ENCODE data around the gene RBPJL. TPM values are rescaled to one million over a fixed set of nuclear protein-coding genes. Genes with fewer than 3 reads are reported as not detected.

RBPJL gene
- total and polyA plus RNA-seq, 2 of the 13 experiments (the other 11 are each of a cell fraction or from before 2014, with no cell fraction given), result not detected

DNA sequence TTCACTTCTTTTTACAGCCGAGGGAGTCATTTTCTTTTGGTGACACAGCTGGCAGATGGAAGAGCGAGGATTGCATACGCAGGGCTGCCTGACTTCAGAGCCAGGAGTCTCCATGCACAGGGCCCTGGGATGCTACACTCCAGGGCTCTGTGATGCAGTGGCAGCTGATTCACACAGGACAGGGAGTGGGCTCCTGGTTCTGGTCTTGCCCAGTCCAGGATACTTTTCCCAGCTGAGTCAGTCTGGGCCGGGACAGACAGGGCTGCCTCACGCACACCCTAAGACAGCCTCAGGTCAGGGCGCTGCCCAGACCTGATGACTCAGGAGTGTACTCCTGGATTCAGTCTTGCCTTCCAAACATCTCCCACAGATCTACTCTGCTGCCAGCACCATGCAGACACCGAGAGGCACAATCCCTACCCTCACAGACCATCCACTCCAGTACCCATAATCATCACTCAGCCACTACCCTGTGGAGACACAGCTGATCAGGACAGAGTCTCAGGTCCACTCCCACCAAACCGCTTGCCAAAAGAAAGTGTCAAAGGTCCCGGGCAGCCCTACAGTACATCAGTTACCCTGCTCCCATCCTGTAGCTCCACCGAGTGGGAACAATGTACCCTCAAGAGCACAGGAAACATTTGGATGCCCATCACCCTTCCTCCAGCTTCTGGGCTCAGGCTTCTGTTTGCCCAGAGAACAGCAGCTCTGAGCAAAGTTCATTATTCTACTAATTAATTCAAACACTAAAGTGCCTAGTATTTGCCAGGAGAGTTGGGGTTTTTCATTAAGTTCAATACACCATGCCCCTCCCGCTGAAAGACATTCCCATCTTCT lies 30.1 kb downstream of the RBPJL start (continued):
- TF ChIP-seq SOX13 (IDR thresholded peaks at IDR 0.05) (peak; percentile 42; the same call in 1 of the 2 replicates), SOX13 (CRISPR knock-in tag; conservative IDR thresholded peaks at IDR 0.05 in 1 of 2, IDR thresholded peaks at IDR 0.05 in 1 of 2) (peak in 1 of 2 experiments; percentile 61; a peak in 2 of 4 replicates), HOXA5 (CRISPR knock-in tag; IDR thresholded peaks at IDR 0.05) (no peak), RFX3 (CRISPR knock-in tag; IDR thresholded peaks at IDR 0.05) (no peak), HCFC1 (IDR thresholded peaks at IDR 0.05; ENCODE audit: low read depth, low read length) (no peak), CBX1 (IDR thresholded peaks at IDR 0.05; ENCODE audit: low read depth) (no peak), CBFB (CRISPR knock-in tag; IDR thresholded peaks at IDR 0.05) (no peak), EZH2 (conservative IDR thresholded peaks at IDR 0.05; ENCODE audit: low read depth, low read length) (no peak), MEIS1 (CRISPR knock-in tag; IDR thresholded peaks at IDR 0.05; ENCODE audit: borderline replicate concordance) (peak; percentile 53; the same call in 1 of the 2 replicates), ZNF251 (CRISPR knock-in tag; IDR thresholded peaks at IDR 0.05) (no peak), FLYWCH1 (CRISPR knock-in tag; IDR thresholded peaks at IDR 0.05) (peak; percentile 69; the same call in 1 of the 2 replicates), AGO2 (optimal IDR thresholded peaks at IDR 0.05; ENCODE audit: low read depth, low read length) (peak; percentile 26), KLF6 (CRISPR knock-in tag; IDR thresholded peaks at IDR 0.05) (no peak), ZMYM4 (CRISPR knock-in tag; IDR thresholded peaks at IDR 0.05) (peak; percentile 35)
- TF ChIP-seq, protein P1, sequence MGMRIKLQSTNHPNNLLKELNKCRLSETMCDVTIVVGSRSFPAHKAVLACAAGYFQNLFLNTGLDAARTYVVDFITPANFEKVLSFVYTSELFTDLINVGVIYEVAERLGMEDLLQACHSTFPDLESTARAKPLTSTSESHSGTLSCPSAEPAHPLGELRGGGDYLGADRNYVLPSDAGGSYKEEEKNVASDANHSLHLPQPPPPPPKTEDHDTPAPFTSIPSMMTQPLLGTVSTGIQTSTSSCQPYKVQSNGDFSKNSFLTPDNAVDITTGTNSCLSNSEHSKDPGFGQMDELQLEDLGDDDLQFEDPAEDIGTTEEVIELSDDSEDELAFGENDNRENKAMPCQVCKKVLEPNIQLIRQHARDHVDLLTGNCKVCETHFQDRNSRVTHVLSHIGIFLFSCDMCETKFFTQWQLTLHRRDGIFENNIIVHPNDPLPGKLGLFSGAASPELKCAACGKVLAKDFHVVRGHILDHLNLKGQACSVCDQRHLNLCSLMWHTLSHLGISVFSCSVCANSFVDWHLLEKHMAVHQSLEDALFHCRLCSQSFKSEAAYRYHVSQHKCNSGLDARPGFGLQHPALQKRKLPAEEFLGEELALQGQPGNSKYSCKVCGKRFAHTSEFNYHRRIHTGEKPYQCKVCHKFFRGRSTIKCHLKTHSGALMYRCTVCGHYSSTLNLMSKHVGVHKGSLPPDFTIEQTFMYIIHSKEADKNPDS (CRISPR knock-in tag; IDR thresholded peaks at IDR 0.05), result 0 out of 2 replicates have a peak, but pooled peaks have one; percentile 1
- TF ChIP-seq, protein P2, sequence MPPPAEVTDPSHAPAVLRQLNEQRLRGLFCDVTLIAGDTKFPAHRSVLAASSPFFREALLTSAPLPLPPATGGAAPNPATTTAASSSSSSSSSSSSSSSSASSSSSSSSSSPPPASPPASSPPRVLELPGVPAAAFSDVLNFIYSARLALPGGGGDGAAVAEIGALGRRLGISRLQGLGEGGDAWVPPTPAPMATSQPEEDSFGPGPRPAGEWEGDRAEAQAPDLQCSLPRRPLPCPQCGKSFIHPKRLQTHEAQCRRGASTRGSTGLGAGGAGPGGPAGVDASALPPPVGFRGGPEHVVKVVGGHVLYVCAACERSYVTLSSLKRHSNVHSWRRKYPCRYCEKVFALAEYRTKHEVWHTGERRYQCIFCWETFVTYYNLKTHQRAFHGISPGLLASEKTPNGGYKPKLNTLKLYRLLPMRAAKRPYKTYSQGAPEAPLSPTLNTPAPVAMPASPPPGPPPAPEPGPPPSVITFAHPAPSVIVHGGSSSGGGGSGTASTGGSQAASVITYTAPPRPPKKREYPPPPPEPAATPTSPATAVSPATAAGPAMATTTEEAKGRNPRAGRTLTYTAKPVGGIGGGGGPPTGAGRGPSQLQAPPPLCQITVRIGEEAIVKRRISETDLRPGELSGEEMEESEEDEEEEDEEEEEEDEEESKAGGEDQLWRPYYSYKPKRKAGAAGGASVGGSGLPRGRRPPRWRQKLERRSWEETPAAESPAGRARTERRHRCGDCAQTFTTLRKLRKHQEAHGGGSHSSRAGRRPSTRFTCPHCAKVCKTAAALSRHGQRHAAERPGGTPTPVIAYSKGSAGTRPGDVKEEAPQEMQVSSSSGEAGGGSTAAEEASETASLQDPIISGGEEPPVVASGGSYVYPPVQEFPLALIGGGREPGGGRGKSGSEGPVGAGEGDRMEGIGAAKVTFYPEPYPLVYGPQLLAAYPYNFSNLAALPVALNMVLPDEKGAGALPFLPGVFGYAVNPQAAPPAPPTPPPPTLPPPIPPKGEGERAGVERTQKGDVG (CRISPR knock-in tag; IDR thresholded peaks at IDR 0.05; ENCODE audit: borderline replicate concordance), result no peak; the same call in 1 of the 2 replicates
- TF ChIP-seq, protein P3, sequence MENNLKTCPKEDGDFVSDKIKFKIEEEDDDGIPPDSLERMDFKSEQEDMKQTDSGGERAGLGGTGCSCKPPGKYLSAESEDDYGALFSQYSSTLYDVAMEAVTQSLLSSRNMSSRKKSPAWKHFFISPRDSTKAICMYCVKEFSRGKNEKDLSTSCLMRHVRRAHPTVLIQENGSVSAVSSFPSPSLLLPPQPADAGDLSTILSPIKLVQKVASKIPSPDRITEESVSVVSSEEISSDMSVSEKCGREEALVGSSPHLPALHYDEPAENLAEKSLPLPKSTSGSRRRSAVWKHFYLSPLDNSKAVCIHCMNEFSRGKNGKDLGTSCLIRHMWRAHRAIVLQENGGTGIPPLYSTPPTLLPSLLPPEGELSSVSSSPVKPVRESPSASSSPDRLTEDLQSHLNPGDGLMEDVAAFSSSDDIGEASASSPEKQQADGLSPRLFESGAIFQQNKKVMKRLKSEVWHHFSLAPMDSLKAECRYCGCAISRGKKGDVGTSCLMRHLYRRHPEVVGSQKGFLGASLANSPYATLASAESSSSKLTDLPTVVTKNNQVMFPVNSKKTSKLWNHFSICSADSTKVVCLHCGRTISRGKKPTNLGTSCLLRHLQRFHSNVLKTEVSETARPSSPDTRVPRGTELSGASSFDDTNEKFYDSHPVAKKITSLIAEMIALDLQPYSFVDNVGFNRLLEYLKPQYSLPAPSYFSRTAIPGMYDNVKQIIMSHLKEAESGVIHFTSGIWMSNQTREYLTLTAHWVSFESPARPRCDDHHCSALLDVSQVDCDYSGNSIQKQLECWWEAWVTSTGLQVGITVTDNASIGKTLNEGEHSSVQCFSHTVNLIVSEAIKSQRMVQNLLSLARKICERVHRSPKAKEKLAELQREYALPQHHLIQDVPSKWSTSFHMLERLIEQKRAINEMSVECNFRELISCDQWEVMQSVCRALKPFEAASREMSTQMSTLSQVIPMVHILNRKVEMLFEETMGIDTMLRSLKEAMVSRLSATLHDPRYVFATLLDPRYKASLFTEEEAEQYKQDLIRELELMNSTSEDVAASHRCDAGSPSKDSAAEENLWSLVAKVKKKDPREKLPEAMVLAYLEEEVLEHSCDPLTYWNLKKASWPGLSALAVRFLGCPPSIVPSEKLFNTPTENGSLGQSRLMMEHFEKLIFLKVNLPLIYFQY (CRISPR knock-in tag; IDR thresholded peaks at IDR 0.05; ENCODE audit: borderline replicate concordance), result 0 out of 2 replicates have a peak, but pooled peaks have one; percentile 35
- TF ChIP-seq, protein P4, sequence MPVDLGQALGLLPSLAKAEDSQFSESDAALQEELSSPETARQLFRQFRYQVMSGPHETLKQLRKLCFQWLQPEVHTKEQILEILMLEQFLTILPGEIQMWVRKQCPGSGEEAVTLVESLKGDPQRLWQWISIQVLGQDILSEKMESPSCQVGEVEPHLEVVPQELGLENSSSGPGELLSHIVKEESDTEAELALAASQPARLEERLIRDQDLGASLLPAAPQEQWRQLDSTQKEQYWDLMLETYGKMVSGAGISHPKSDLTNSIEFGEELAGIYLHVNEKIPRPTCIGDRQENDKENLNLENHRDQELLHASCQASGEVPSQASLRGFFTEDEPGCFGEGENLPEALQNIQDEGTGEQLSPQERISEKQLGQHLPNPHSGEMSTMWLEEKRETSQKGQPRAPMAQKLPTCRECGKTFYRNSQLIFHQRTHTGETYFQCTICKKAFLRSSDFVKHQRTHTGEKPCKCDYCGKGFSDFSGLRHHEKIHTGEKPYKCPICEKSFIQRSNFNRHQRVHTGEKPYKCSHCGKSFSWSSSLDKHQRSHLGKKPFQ (CRISPR knock-in tag; IDR thresholded peaks at IDR 0.05; ENCODE audit: insufficient replicate concordance), result no peak

Data from HepG2 (cell line).